Frontal cortex (tissue), 4 donors: ENCODE results near the gene RNF19B. TPM values are rescaled to one million over a fixed set of nuclear protein-coding genes. Genes with fewer than 3 reads are reported as not detected.

Experiments used
- DNase-seq, 2 donors: peaks; one replicate each; pipeline ENCODE4 v3.0.0; 2012; ENCODE audit warnings: low spot score in 2 of 2
- FAIRE-seq: peaks from 2 replicates; lab custom pipeline; 2012; peaks lifted over from hg19 to GRCh38; lab: Jason Lieb, UNC
- total RNA-seq: library from RNA; depleted of rRNA; stranded (reverse); fragments of >200 nt; gene quantifications from one replicate; pipeline ENCODE4 v1.2.3, GENCODE V29; 2014
- donor health status: control.
- donor health status: control.
- donor health status: control.

Gene RNF19B, protein sequence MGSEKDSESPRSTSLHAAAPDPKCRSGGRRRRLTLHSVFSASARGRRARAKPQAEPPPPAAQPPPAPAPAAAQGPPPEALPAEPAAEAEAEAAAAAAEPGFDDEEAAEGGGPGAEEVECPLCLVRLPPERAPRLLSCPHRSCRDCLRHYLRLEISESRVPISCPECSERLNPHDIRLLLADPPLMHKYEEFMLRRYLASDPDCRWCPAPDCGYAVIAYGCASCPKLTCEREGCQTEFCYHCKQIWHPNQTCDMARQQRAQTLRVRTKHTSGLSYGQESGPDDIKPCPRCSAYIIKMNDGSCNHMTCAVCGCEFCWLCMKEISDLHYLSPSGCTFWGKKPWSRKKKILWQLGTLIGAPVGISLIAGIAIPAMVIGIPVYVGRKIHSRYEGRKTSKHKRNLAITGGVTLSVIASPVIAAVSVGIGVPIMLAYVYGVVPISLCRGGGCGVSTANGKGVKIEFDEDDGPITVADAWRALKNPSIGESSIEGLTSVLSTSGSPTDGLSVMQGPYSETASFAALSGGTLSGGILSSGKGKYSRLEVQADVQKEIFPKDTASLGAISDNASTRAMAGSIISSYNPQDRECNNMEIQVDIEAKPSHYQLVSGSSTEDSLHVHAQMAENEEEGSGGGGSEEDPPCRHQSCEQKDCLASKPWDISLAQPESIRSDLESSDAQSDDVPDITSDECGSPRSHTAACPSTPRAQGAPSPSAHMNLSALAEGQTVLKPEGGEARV
- total RNA-seq, result 37.1 TPM

DNA sequence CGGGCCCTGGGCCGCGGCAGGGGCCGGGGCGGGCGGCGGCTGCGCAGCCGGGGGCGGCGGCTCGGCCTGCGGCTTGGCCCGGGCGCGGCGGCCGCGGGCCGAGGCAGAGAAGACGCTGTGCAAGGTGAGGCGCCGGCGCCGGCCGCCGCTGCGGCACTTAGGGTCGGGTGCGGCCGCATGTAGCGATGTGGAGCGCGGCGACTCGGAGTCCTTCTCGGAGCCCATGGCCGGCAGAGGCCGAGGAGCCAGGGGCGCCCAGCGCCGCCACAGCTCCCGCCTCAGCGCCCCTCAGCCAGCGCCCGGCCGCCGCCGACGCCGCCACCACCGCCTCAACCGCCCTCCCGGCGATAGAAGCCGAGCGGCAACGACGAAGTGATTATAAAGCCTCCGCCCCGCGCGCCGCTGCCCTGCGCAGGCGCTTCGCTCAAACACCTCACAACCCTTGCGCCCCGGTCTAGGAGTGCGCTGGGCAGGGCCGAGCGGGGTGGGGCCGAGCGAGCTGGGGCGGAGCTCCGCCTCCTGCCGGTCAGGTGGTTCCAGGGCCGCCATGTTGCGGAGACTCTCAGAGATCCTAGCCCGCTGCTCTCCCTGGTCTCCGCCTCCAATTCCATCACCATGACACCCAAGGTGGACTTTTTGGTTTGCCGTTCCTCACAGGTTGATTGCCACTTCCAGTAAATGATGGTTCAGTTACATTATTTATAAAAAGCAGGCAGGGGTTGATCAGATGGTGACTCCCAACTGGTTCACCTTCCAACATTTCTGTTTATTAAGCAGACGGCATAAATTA lies at the start of gene RNF19B:
TSS of gene RNF19B (minus strand) at position 349 of the 790 bp plus-strand sequence. CDS start at position 225, 124 bp downstream.
- FAIRE-seq, result no peak
- DNase-seq, result peak; percentile 95 to 97

DNA sequence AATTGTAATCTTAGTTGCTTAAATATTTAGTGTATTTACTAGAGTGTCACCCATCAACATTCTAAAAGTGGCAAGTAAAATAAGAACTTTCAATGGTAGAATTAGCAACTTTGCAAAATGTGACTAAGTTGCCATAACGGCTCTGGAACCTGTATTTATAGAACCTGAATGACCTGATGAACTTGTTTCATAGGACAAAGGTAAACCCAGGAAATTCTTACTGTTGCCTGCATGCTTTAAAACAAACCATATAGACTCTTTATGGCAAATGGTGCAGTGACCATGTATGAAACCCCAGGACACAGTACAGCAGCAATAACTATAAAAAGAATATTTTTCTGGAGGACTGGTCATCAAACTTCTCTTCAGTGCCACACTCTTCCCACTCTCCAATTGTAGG lies 49.2 kb upstream of the RNF19B start:
- FAIRE-seq, result no peak
- DNase-seq, result no peak

DNA sequence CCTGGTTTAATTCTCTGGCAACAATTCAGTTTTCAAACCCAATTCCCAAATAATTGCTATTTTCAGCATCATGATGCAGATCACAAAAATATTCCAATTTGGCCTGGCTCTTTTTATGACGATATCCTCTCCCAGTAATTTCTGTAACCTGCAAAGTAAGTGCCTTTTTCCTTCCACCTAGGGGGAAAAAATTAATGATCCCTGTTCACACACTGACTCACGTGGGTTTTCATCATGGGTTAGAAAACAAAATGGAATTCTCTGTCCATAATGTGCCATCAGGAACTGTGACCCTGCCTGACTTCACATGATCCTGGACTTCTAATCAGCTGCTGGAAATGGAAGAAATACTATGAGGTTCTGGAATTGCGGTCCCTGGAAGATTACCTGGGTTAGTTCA lies 47.6 kb upstream of the RNF19B start:
- DNase-seq, result no peak

DNA sequence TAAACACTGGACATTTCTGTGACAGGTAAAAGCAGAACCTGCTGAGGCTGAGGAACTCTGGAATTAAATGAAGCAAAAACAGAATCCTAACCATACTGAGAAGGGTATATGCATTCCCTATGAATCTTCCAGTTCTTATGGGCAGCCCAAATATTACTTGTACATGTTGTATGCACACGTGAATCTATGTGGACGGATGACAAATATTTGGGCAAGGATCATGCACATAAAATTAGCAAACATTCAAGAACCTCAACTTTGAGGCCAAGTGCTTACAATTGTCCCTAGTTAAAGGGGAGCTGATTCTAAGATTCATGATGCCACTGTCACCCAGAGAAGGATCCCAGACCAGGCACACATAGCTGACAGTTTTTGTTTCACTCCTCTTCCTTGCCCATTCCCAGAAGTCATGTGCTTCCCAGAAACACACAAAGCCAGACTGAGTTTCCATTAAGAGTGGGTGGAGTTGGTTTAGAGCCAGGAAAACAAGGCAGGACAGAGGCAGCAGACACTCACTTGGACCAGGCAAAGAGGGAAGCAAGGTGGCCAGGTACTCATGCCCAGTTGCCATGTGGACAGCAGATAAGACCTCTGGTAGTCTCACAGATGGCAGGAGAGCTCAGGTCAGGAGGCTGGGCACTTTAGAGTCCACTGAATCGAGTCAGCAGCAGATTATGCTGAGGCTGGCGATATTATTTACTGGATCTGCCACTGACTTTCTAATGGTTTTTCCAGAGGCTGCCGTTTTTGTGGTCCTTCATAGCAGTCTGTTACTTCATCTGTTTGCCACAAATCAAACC lies 46.5 kb upstream of the RNF19B start:
- FAIRE-seq, result no peak
- DNase-seq, result peak in 1 of 2 donors; percentile 39

More for the DNA sequence above, 47.6 kb upstream of the RNF19B start:
- no peak for FAIRE-seq

DNA sequence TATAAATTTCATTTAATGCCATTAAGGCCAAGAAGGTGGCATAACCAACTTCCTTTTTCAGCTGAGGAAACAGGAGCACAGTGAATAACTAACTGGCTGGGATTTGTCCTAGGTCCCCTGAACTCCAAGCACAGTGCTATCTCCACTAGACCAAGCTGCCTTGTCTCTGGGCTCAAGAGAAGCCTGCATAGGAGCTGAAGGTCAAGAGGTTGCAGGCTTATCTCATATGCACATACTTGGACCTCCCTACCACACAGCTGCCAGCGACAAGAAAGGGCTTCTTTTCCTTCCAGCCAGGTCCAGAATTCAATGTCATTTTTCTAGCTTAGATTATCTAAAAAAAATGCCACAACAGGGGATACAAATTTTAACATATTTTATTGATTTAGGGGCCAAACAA lies 45.0 kb upstream of the RNF19B start:
- no peak for FAIRE-seq
- DNase-seq, result no peak

DNA sequence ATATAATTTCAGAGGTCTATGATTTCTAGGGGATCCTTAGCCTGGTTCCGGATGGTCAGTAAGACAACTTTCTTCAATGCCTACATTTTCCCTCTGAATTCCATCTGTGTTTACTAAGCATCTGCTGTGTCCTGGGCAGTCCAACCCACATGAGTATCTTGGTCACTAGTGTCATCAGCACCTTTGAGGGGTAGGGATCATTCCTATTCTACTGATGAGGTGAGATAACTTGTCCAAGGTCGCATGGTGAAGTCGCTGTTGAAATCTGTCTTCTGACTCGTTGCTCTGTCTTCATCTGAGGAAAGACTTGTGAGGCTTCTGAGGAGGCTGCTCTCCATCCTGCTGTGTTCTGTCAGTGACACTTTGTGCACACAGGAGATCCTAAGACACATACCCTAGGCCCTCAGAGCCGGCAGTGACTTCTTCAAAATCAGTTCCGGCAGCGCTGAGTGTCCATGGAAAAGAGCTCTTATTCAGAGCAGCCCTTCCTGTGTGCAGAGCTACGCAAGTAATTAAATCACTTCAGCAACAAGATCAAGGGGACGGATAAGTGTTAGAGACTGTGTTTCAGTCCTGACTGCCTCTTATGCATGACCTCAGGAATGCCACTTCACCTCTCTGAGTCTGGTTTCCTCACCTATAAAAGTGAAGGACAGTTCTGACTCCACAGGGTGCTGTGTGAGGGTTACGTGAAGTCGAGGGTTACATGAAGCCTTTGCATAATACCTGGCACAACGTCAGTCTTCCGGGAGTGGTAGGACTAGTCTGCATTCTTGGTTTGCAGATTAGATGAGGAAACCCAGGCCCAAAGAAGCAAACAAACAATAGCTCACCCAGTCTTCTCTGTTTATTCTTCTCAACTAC lies 43.7 kb upstream of the RNF19B start:
- no peak for FAIRE-seq
- no peak for DNase-seq

DNA sequence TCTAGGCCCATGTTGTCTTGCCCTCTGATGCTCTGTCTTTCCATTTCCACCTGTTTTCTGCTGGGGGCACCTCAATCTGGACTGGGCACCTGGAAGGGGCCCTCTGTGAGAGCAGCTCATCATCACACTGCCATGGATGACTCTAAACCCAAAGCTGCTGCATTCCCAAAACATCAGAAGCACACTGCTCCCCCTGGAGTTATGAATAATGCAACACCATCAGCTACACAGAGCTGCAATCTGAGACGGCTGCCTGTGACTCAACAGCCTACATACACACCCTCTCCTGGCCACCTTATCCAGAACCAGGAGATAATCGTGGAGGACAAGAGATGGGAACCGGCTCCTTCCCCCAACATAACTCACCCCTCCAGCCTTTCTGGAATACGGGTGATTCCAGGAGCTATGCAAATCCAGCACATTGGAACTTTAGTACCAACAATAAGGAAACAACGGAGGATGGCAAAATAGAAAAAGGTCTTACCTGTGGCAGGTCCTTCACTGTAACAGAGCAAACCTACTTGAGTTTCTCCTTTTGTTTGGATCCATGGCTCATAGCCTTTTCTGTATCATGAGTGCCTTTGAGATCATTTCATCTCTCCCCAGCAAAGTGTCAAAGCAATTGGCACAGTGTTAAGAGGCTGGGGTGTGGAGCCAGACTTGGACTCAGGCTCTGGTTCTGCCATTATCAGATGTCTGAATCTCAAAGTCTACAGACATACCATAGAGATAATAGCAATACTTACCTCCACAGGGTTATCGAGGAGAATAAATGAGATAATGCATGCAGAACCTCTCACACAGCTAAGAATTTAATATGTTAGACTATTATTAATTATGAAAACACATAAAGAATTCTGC lies 42.8 kb upstream of the RNF19B start:
- no peak for FAIRE-seq
- DNase-seq, result peak in 1 of 2 donors; percentile 60

DNA sequence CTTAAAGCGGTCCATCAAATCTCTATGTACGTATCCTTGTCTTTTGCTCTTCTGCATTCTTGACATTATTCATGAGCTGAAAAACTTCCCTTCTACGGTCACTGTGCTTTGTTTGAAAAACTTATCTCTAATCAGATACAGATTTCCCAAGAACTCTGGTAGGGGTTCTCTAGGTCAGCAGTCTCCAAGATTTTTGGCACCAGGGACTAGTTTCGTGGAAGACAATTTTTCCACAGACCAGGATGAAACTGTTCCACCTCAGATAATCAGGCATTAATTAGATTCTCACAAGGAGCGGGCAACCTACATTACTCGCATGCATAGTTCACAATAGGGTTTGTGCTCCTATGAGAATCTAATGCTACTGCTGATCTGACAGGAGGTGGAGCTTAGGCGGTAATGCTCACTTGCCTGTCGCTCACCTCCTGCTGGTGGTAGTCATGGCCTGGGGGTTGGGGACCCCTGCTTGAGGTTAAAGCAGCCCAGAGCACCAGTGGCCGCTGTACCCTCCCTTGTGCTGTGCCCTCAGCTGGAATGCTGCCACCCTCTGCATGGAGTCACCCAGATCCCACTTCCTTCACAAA lies 41.3 kb upstream of the RNF19B start:
- FAIRE-seq, result no peak
- no peak for DNase-seq

DNA sequence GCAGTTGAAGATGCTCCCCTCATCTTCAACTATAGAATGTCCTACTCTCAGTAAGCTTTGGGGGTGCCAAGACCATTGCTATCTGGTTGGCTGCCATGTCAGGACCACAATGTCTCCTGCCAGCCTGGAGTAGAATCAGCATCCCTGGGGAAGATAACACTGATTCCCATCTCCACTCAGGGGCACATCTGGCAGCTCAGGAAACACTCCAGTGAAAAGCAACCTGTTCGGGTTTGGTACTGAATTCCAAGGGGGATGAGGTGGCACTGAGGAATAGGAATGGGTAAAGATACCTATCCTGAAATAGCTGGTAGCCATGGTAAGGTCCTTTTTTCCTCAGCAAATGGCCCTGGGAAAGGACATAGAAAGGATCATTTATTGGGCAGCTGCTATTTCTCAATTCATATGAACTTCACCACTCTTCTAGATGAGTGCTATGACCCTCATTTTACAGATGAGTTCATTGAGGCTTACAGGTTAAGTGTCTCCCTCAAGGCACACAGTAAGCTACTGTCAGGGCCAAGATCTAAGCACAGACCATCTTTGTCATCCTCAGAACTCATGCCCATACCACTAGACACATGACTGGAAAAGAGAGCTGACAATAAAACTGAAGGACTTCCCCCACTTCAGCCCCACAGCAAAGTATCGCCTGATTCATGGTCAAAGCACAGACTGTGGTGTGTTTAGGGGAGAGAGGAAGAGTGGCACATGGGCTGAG lies 40.7 kb upstream of the RNF19B start:
- no peak for DNase-seq
- no peak for FAIRE-seq

DNA sequence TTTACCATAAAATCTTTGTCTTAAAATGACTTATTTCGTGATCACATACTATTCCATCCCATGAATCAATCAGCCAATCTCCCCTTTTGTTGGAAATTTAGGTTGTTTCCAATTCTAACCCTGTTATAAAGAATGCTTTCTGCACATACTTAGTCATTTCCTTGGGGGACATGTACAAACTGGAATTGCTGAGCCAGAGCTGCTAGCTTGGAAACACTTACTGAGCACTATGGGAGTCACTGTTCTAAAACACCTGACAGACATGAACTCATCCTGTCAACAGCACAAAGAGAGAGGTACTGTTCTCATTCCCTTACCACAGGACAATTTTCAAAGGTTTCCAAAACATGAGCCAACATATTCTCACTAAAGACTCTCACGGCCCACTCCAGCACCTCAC lies 40.0 kb upstream of the RNF19B start:
- no peak for DNase-seq
- no peak for FAIRE-seq

DNA sequence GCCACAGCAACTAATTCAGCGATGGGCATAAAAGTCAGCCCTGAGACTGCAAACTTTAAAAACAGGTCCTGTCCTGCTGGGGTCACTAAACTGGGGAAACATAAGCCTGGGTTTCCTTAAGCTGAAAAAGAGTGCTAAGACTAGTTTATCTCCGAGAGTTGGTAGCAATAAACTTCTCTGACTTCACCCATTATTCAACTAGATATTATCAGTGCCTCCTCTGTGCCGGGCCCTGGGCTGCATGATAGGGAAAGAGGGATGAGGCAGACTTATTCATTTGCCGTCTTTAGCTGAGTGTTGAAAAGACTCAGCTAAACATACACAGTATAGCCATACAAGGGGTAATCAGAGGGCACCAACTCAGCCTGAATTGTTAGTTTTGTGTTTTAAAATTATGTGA lies 39.0 kb upstream of the RNF19B start:
- FAIRE-seq (no peak), DNase-seq (no peak)

DNA sequence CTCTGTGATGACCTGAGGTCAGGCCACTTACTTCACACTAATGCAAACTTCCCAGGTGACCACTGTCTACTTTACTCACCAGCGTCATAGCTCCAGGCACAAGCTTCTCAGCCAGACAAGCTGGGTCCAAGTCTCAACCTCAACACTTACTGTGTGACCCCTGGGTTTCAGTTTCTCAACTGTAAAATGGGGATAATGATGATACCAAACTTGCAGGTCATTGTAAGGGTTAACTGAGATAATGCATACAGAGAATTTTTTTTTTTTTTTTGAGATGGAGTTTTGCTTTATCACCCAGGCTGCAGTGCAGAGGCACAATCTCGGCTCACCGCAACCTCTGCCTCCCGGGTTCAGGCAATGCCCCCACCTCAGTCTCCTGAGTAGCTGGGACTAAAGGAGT lies 37.4 kb upstream of the RNF19B start:
- FAIRE-seq, result no peak
- no peak for DNase-seq

DNA sequence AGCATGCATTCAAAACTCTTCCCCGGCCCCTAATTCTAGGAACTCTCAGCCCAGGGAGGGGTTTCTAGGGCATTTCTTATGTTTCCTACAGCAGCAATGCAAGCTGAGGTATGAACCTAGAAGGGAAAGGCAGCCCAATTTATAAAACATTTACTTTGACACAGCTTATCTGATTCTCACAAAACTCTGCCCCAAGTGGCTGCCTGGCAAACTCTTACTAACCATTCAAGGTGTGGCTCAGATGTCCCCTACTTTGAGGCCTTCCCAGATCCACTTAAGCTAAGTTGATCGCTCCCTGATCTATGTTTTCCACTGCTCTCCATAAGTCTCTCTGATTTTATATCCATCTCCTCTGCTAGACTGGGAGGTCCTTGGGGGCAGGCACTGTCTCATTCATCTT lies 36.7 kb upstream of the RNF19B start:
- DNase-seq (no peak), FAIRE-seq (no peak)

DNA sequence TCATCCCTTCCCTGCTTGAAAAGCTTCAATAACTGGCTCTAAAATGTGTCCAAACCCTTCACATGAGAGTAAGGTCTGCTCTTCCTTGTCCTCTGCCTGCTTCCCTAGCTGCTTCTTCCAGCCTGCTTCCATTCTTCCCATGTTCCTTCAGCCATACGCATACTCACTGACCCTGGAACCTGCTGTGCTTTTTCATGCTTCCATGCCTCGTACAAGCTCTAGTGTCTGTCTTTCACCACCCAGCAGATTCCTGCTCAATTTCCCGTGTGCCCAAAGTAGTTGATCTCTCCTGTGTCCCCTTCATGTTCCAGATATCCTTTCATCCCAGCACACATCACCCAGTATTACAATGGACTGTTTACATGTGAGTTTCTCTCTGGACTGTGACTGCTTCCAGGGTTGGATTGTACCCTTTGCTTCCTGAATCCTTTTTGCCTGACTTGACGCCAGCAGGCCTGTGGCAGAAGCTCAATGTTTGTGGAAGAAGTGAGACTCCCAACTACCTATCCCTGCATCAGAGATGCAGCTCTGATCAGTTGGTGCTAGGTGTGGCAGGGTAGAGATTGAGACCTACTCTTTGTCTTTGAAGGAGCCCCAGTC lies 35.9 kb upstream of the RNF19B start:
- DNase-seq (no peak), FAIRE-seq (no peak)

DNA sequence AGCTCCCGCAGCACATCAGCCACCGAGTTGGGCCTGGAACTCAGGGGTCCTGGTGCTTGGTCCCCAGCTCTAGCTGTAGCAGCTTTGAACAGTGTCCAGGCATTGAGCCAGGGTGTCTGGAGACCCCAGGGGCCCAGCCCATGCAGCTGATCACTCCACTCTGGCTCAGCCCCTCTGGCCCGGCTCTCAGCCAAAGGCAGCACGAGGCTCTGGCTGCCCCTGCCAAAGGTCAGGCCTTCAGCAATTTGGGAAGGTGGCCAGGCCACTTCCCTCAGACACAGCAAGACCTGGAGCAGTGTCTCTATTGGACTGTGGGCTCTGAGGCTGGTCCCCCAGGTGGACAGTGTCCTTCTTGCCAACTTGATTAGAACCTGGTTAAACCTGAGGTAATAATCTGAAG lies 34.4 kb upstream of the RNF19B start:
- FAIRE-seq (no peak), DNase-seq (no peak)

DNA sequence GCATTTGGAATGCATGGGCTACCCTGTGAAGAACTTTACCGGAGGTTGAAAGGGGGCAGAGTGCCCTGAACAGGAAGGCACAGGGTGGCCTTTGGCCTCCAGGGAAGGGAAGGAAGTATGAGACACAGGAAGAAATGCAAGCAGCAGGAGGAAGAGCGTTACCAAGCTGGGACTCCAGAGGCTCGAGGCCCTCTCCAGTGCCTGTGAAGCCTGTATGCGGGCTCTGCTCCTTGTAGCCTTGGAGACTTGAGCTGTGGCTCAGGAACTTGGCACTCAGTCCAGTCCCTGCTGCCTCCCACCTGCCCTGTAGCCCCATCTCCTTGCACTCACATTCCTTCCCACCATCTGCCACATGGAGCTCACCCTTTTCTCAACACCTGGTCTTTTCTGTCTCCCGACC lies 33.5 kb upstream of the RNF19B start:
- DNase-seq, result no peak
- no peak for FAIRE-seq
